Retina (tissue), 1 donor: ENCODE measurements around the gene SLC22A23.

ENCODE experiments used
- DNase-seq: peaks from one replicate; pipeline ENCODE4 v3.0.0-alpha.2; 2016

The SLC22A23 gene

GRCh38 chr6:3471711-3472110, 14.9 kb upstream of the SLC22A23 start:
- DNase-seq = no peak

GRCh38 chr6:3471286-3471685, 14.4 kb upstream of the SLC22A23 start:
- DNase-seq = no peak

GRCh38 chr6:3468585-3468984, 11.7 kb upstream of the SLC22A23 start:
- no peak for DNase-seq

- DNase-seq = no peak
Observed at GRCh38 chr6:3467996-3468395, 11.1 kb upstream of the SLC22A23 start.

GRCh38 chr6:3466488-3467219, 9.8 kb upstream of the SLC22A23 start:
- DNase-seq = no peak

- DNase-seq = no peak
Observed at GRCh38 chr6:3460253-3460652, 3.4 kb upstream of the SLC22A23 start.

GRCh38 chr6:3458706-3459421, 2.0 kb upstream of the SLC22A23 start:
- peak; percentile 20 for DNase-seq

- peak; percentile 79 for DNase-seq
Observed at GRCh38 chr6:3457710-3458602, 1.1 kb upstream of the SLC22A23 start.

GRCh38 chr6:3456395-3456897, 404 bp downstream of the SLC22A23 start:
- DNase-seq = no peak

GRCh38 chr6:3455569-3456394, 1.1 kb downstream of the SLC22A23 start:
- DNase-seq = peak; percentile 68

- no peak for DNase-seq
Observed at GRCh38 chr6:3455147-3455568, 1.7 kb downstream of the SLC22A23 start.

GRCh38 chr6:3454273-3455010, 2.4 kb downstream of the SLC22A23 start:
- no peak for DNase-seq

- DNase-seq = no peak
Observed at GRCh38 chr6:3453413-3454272, 3.2 kb downstream of the SLC22A23 start.

GRCh38 chr6:3451498-3451897, 5.4 kb downstream of the SLC22A23 start:
- no peak for DNase-seq

GRCh38 chr6:3450888-3451287, 6.0 kb downstream of the SLC22A23 start:
- DNase-seq = no peak

- DNase-seq = no peak
Observed at GRCh38 chr6:3449750-3450305, 7.0 kb downstream of the SLC22A23 start.

GRCh38 chr6:3449321-3449720, 7.5 kb downstream of the SLC22A23 start:
- DNase-seq = no peak

- DNase-seq = no peak
Observed at GRCh38 chr6:3447005-3447404, 9.8 kb downstream of the SLC22A23 start.

GRCh38 chr6:3446184-3446583, 10.7 kb downstream of the SLC22A23 start:
- DNase-seq = no peak
